ENCODE measurements around the gene MICA.

- TF ChIP-seq CTCF (IDR thresholded peaks at IDR 0.05) = no peak
- no peak for TF ChIP-seq POLR2A (IDR thresholded peaks at IDR 0.05)
Measured at GRCh38 chr6:31385041-31385440, 18.4 kb upstream of the MICA start.
